Tibial nerve (tissue), 4 donors: Measurements from ENCODE around the gene PAEP.

Experiments used
- EP300 ChIP-seq, 2 donors: sonication (generic); formaldehyde crosslinking; IDR thresholded peaks; one replicate each; pipeline ENCODE4 v1.6.1; 2017; ENCODE audit warnings: antibody characterized with exemption in 2 of 2, mild to moderate bottlenecking in 1 of 2
- POLR2A ChIP-seq, 2 donors: fragments of 450-650 bp; IDR thresholded peaks; one replicate each; pipeline ENCODE4 v1.6.1; 2017; ENCODE audit warnings: antibody characterized with exemption in 2 of 2, mild to moderate bottlenecking in 2 of 2, moderate library complexity in 2 of 2
- TF ChIP-seq, protein P1 (sequence below), 5 experiments: fragments of 200-600 bp in 3 of 5; fragments of 450-650 bp in 2 of 5; sonication (generic) in 3 of 5; IDR thresholded peaks; one replicate each; pipeline ENCODE4 v1.5.1; 2016 to 2019; ENCODE audit warnings: antibody characterized with exemption in 5 of 5, mild to moderate bottlenecking in 3 of 5, moderate library complexity in 2 of 5

DNA sequence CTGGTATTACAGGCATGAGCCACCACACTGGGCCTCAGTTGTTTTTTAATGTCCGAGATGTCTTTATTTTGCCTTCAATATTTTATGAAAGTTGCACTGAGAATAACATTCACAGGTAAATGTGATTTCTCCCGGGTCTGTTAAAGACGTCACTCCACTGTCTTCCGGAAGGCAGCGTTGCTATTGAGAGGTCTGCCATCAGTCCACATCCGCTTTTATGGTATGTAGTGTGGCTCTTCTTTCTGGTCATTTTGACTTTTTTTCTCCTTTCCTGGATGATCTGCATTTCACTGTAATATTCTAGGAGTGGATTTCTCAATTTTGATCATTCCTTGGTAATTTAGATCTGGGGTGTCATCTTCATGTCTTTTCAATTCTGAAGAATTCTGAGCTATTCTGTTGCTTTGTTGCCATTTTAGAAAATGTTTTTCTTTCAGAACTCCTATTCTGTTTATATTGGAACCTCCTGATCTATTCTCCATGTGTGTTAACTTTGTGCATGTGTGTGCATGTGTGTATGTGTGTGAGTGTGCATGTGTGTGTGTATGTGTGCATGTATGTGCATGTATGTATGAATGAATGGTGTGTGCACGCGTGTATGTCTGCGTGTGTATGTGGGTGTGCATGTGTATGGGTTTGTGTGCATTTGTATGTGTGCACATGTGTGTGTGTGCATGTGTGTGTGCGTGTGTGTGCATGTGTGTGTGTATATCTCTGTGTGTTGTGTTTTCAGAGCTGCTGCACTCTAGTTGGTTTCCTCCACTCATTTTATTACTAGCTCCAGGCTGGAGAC lies 42.2 kb upstream of the PAEP start:
- TF ChIP-seq, protein P1, sequence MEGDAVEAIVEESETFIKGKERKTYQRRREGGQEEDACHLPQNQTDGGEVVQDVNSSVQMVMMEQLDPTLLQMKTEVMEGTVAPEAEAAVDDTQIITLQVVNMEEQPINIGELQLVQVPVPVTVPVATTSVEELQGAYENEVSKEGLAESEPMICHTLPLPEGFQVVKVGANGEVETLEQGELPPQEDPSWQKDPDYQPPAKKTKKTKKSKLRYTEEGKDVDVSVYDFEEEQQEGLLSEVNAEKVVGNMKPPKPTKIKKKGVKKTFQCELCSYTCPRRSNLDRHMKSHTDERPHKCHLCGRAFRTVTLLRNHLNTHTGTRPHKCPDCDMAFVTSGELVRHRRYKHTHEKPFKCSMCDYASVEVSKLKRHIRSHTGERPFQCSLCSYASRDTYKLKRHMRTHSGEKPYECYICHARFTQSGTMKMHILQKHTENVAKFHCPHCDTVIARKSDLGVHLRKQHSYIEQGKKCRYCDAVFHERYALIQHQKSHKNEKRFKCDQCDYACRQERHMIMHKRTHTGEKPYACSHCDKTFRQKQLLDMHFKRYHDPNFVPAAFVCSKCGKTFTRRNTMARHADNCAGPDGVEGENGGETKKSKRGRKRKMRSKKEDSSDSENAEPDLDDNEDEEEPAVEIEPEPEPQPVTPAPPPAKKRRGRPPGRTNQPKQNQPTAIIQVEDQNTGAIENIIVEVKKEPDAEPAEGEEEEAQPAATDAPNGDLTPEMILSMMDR (IDR thresholded peaks at IDR 0.05), result no peak
- TF ChIP-seq POLR2A (IDR thresholded peaks at IDR 0.05) (no peak), EP300 (IDR thresholded peaks at IDR 0.05) (no peak)
